Measurements from ENCODE around the gene DAD1.
A peak's percentile ranks its signal among the peaks of the same experiment; 100 is the strongest.

DAD1 gene

GRCh38 chr14:22519877-22520685 lies 68.9 kb downstream of the DAD1 start:
- Histone ChIP-seq H3K9me2 (ENCODE audit: low read depth, low read length) (no peaks in the 10 kb centered on the region), H3K9me3 (ENCODE audit: low read length) (no peaks in the 10 kb centered on the region), H3K36me3 (ENCODE audit: insufficient read depth, low read length) (no peaks in the 10 kb centered on the region; the same call in 1 of the 2 replicates), H3K4me2 (ENCODE audit: low read length) (peak overlapping the region; percentile 57), H3K9ac (ENCODE audit: low read length) (peak overlapping the region; percentile 67), H3K79me2 (ENCODE audit: insufficient read depth, low read length) (peaks cover 15% of the 10 kb centered on the region; the same call in 1 of the 2 replicates), H3K27ac (ENCODE audit: low read depth, low read length, poor library complexity, severe bottlenecking) (peak overlapping the region; percentile 97), H3K27me3 (ENCODE audit: insufficient read depth, low read length) (no peaks in the 10 kb centered on the region), H3K4me1 (ENCODE audit: insufficient read depth, low read length, severe bottlenecking) (peaks cover 100% of the 10 kb centered on the region), H4K20me1 (ENCODE audit: insufficient read depth, low read length) (no peaks in the 10 kb centered on the region), H2AFZ (ENCODE audit: low read length) (no peak overlapping the region), H3K4me3 (ENCODE audit: low read depth, low read length, poor library complexity, severe bottlenecking) (peak overlapping the region; percentile 23), H3F3A (ENCODE audit: insufficient read depth, low read length) (peaks cover 9% of the 10 kb centered on the region; the same call in 1 of the 2 replicates)
- TF ChIP-seq CTCF (IDR thresholded peaks at IDR 0.05; ENCODE audit: low read length): no peak
- no peak for TF ChIP-seq EZH2 (IDR thresholded peaks at IDR 0.05; ENCODE audit: borderline replicate concordance, low read length)

DNA sequence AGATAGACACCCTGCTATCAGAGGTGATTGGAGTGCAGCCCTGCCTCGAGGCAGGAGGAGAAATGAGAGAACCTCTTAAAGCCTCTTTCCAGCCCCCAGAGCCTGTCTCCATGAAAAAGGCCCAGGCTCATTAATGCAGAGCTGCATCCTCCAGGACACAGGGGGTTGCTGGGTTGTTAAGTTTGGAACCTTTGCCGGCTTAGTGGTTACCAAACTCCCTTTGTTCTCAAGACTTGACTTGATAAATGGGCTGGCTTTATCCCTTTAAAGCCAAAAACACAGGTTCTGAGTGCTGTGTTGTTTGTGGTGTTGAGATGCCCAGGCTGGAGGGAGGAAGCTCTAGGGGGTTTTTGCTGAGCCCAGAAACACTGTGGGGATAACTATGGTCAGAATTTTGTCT lies 71.0 kb downstream of the DAD1 start:
- Histone ChIP-seq H3K27me3 (ENCODE audit: insufficient read depth, low read length) (no peaks in the 10 kb centered on the region), H3K4me2 (ENCODE audit: low read length) (peak overlapping the region; percentile 53), H3K4me3 (ENCODE audit: low read depth, low read length, poor library complexity, severe bottlenecking) (no peak overlapping the region), H3K79me2 (ENCODE audit: insufficient read depth, low read length) (peaks cover 8% of the 10 kb centered on the region; the same call in 1 of the 2 replicates), H4K20me1 (ENCODE audit: insufficient read depth, low read length) (no peaks in the 10 kb centered on the region), H3K9me2 (ENCODE audit: low read depth, low read length) (no peaks in the 10 kb centered on the region), H3K36me3 (ENCODE audit: insufficient read depth, low read length) (peaks cover 3% of the 10 kb centered on the region; the same call in 1 of the 2 replicates), H3F3A (ENCODE audit: insufficient read depth, low read length) (peaks cover 10% of the 10 kb centered on the region; the same call in 1 of the 2 replicates), H3K27ac (ENCODE audit: low read depth, low read length, poor library complexity, severe bottlenecking) (peak overlapping the region; percentile 97), H3K9ac (ENCODE audit: low read length) (peak overlapping the region; percentile 60), H3K9me3 (ENCODE audit: low read length) (no peaks in the 10 kb centered on the region), H3K4me1 (ENCODE audit: insufficient read depth, low read length, severe bottlenecking) (peaks cover 100% of the 10 kb centered on the region), H2AFZ (ENCODE audit: low read length) (no peak overlapping the region)
- TF ChIP-seq EZH2 (IDR thresholded peaks at IDR 0.05; ENCODE audit: borderline replicate concordance, low read length) (no peak), CTCF (IDR thresholded peaks at IDR 0.05; ENCODE audit: low read length) (no peak)

- peak overlapping the region; percentile 97 for H3K27ac ChIP-seq (ENCODE audit: low read depth, low read length, poor library complexity, severe bottlenecking)
- no peak overlapping the region for H3K4me3 ChIP-seq (ENCODE audit: low read depth, low read length, poor library complexity, severe bottlenecking)
- no peaks in the 10 kb centered on the region for H3K9me2 ChIP-seq (ENCODE audit: low read depth, low read length)
- H4K20me1 ChIP-seq (ENCODE audit: insufficient read depth, low read length): no peaks in the 10 kb centered on the region
- H3K36me3 ChIP-seq (ENCODE audit: insufficient read depth, low read length): peaks cover 3% of the 10 kb centered on the region; the same call in 1 of the 2 replicates
- H3K79me2 ChIP-seq (ENCODE audit: insufficient read depth, low read length): peaks cover under 1% of the 10 kb centered on the region; the same call in 1 of the 2 replicates
- H3F3A ChIP-seq (ENCODE audit: insufficient read depth, low read length): peaks cover 10% of the 10 kb centered on the region; the same call in 1 of the 2 replicates
- peak overlapping the region; percentile 53 for H3K4me2 ChIP-seq (ENCODE audit: low read length)
- peaks cover 100% of the 10 kb centered on the region for H3K4me1 ChIP-seq (ENCODE audit: insufficient read depth, low read length, severe bottlenecking)
- peak overlapping the region; percentile 60 for H3K9ac ChIP-seq (ENCODE audit: low read length)
- no peaks in the 10 kb centered on the region for H3K27me3 ChIP-seq (ENCODE audit: insufficient read depth, low read length)
- TF ChIP-seq EZH2 (IDR thresholded peaks at IDR 0.05; ENCODE audit: borderline replicate concordance, low read length): no peak
- no peak for TF ChIP-seq CTCF (IDR thresholded peaks at IDR 0.05; ENCODE audit: low read length)
- H3K9me3 ChIP-seq (ENCODE audit: low read length): no peaks in the 10 kb centered on the region
- H2AFZ ChIP-seq (ENCODE audit: low read length): no peak overlapping the region
These were observed 71.8 kb downstream of the DAD1 start for GRCh38 chr14:22517117-22517720.

Measured in OCI-LY1 (cell line).